HepG2 (cell line): Measurements from ENCODE around the gene FANCL. TPM values are rescaled to one million over a fixed set of nuclear protein-coding genes. Genes with fewer than 3 reads are reported as not detected.

Experiments used
- ELF3 ChIP-seq: IDR thresholded peaks from 2 replicates; pipeline ENCODE4 v1.6.1; 2016; ENCODE audit warnings: missing genetic modification reagents, missing compliant biosample characterization
- KMT2B ChIP-seq: IDR thresholded peaks from 2 replicates; pipeline ENCODE4 v1.6.1; 2016; ENCODE audit warnings: missing genetic modification reagents, missing compliant biosample characterization
- MEIS2 ChIP-seq: sonication (generic); formaldehyde crosslinking; IDR thresholded peaks from 2 replicates; pipeline ENCODE4 v1.9.0; 2021; ENCODE audit warnings: mild to moderate bottlenecking, missing genetic modification reagents
- MIER3 ChIP-seq: IDR thresholded peaks from 2 replicates; pipeline ENCODE4 v1.6.1; 2016; ENCODE audit warnings: missing compliant biosample characterization, borderline replicate concordance
- MIXL1 ChIP-seq: IDR thresholded peaks from 2 replicates; pipeline ENCODE4 v1.6.1; 2016
- MXD4 ChIP-seq: IDR thresholded peaks from 2 replicates; pipeline ENCODE4 v1.6.1; 2016; ENCODE audit warnings: mild to moderate bottlenecking, missing biosample characterization, missing genetic modification reagents
- NFIC ChIP-seq: IDR thresholded peaks from 2 replicates; pipeline ENCODE4 v1.6.1; 2012; ENCODE audit warnings: mild to moderate bottlenecking, low read length, inconsistent platforms
- PHF20 ChIP-seq: sonication (generic); formaldehyde crosslinking; IDR thresholded peaks from 2 replicates; pipeline ENCODE4 v1.5.0; 2020; ENCODE audit warnings: mild to moderate bottlenecking, missing genetic modification reagents
- RARG ChIP-seq: sonication (generic); formaldehyde crosslinking; IDR thresholded peaks from 2 replicates; pipeline ENCODE4 v1.4.0; 2020; ENCODE audit warnings: low read depth, mild to moderate bottlenecking, missing genetic modification reagents
- RBM39 ChIP-seq: fragments of 200-400 bp; formaldehyde crosslinking; IDR thresholded peaks from one replicate; pipeline ENCODE4 v1.6.1; 2018; ENCODE audit warnings: antibody characterized with exemption, mild to moderate bottlenecking, low read depth, low read length; ENCODE audit not compliant: poor library complexity, severe bottlenecking
- SAFB2 ChIP-seq: sonication (generic); formaldehyde crosslinking; IDR thresholded peaks from 2 replicates; pipeline ENCODE4 v1.5.1; 2020; ENCODE audit warnings: missing genetic modification reagents, low read depth, mild to moderate bottlenecking, borderline replicate concordance
- SIX4 ChIP-seq: sonication (generic); formaldehyde crosslinking; IDR thresholded peaks from 2 replicates; pipeline ENCODE4 v1.4.0; 2020; ENCODE audit warnings: missing genetic modification reagents
- SP5 ChIP-seq: IDR thresholded peaks from 2 replicates; pipeline ENCODE4 v1.6.1; 2016; ENCODE audit warnings: low read depth, borderline replicate concordance
- ZFP36L1 ChIP-seq: sonication (generic); formaldehyde crosslinking; IDR thresholded peaks from 2 replicates; pipeline ENCODE4 v1.8.0; 2022; ENCODE audit warnings: mild to moderate bottlenecking, missing genetic modification reagents, moderate library complexity
- ZNF331 ChIP-seq: sonication (generic); formaldehyde crosslinking; IDR thresholded peaks from 2 replicates; pipeline ENCODE4 v1.4.0; 2020; ENCODE audit warnings: missing genetic modification reagents
- ZNF572 ChIP-seq: sonication (generic); formaldehyde crosslinking; IDR thresholded peaks from 2 replicates; pipeline ENCODE4 v1.5.1; 2020; ENCODE audit warnings: mild to moderate bottlenecking, missing genetic modification reagents
- ZNF670 ChIP-seq: sonication (generic); formaldehyde crosslinking; IDR thresholded peaks from 2 replicates; pipeline ENCODE4 v1.8.0; 2022; ENCODE audit warnings: mild to moderate bottlenecking, missing genetic modification reagents, borderline replicate concordance
- ZNF841 ChIP-seq: sonication (generic); formaldehyde crosslinking; IDR thresholded peaks from 2 replicates; pipeline ENCODE4 v1.8.1; 2023; ENCODE audit warnings: missing genetic modification reagents, borderline replicate concordance
- ZNF891 ChIP-seq: sonication (generic); formaldehyde crosslinking; IDR thresholded peaks from 2 replicates; pipeline ENCODE4 v1.5.0; 2020; ENCODE audit warnings: mild to moderate bottlenecking, missing genetic modification reagents
- polyA plus RNA-seq, 8 experiments: library from polyadenylated mRNA; depleted of rRNA in 3 of 8; stranded (reverse) in 7 of 8; unstranded in 1 of 8; fragments of >200 nt; fragmentation: Illumina TruSeq in 4 of 8; extraction: Trizol in 4 of 8; gene quantifications; 2 replicates each; pipeline versions ENCODE4 v1.2.1 to v1.2.3, GENCODE V29; 2011 to 2016; ENCODE audit warnings: low read depth in 4 of 8, missing spikeins in 1 of 8, mixed read lengths in 1 of 8; ENCODE audit not compliant: insufficient read depth in 1 of 8
- total RNA-seq, 5 experiments: library from RNA; depleted of rRNA; stranded (reverse); fragments of >200 nt; fragmentation: Illumina TruSeq; extraction: Trizol; gene quantifications; 2 replicates each; pipeline ENCODE4 v1.2.3, GENCODE V29; 2016; ENCODE audit warnings: low read depth in 1 of 5
- TF ChIP-seq, protein P1 (sequence below): sonication (generic); formaldehyde crosslinking; IDR thresholded peaks from 2 replicates; pipeline ENCODE4 v1.8.0; 2022; ENCODE audit warnings: missing genetic modification reagents, low read depth, mild to moderate bottlenecking, borderline replicate concordance
- TF ChIP-seq, protein P2 (sequence below): sonication (generic); formaldehyde crosslinking; IDR thresholded peaks from 2 replicates; pipeline ENCODE4 v1.8.0; 2022; ENCODE audit warnings: mild to moderate bottlenecking, missing genetic modification reagents
- TF ChIP-seq, protein P3 (sequence below): sonication (generic); formaldehyde crosslinking; IDR thresholded peaks from 2 replicates; pipeline ENCODE4 v1.9.0; 2022; ENCODE audit warnings: missing genetic modification reagents, mild to moderate bottlenecking, borderline replicate concordance
- TF ChIP-seq, protein P4 (sequence below): sonication (generic); formaldehyde crosslinking; IDR thresholded peaks from 2 replicates; pipeline ENCODE4 v1.5.0; 2020; ENCODE audit warnings: mild to moderate bottlenecking, missing genetic modification reagents
- TF ChIP-seq, protein P5 (sequence below): sonication (generic); formaldehyde crosslinking; IDR thresholded peaks from 2 replicates; pipeline ENCODE4 v1.8.1; 2023; ENCODE audit warnings: mild to moderate bottlenecking, inconsistent platforms, moderate library complexity, missing genetic modification reagents, borderline replicate concordance

The FANCL gene
- total and polyA plus RNA-seq, 2 of the 13 experiments (the other 11 are each of a cell fraction or from before 2014, with no cell fraction given): 40.7 to 66.8 TPM

DNA sequence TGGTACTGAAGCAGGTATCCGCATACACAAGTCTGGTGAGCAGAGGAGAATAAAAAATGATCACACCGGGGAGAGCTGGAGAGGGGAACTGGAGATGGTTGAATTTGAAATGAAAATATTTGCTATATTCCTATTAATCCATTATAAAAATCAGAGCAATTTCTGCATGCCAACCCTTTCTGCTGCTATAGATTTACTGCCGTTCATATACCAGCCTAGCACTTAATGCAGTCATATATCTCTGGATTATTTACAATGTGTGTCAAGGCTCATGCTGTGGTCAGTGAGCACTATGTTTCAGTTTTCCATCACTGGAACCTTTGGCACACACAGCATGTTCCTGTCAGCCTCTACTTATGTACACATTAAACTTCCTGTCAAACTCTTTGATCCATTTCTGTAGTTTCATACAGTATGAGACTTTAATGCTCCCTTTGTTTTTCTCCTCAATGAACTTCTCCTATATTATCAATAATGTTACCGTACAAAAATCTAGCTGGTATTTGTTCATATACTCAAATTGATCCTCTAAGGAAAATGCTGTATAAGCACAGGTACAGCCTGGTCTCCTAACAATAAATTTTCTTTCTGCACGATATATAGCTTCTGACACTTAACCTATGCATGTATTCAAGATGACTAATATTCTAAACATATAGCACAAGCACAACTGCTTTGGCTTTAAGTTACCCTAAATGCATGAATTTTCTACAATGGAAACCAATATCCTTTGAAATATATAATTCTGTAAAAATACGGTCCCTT, 36.7 kb downstream of the FANCL start (continued):
- no peak for TF ChIP-seq PHF20 (CRISPR knock-in tag)
- TF ChIP-seq NFIC: peak; percentile 93
- peak; percentile 78 for TF ChIP-seq MIXL1 (CRISPR knock-in tag)
- TF ChIP-seq ZNF891 (CRISPR knock-in tag): no peak
- no peak for TF ChIP-seq ZNF841 (CRISPR knock-in tag)
- TF ChIP-seq MEIS2 (CRISPR knock-in tag): peak; percentile 90
- TF ChIP-seq SIX4: no peak; the same call in 1 of the 2 replicates
- peak; percentile 86 for TF ChIP-seq ELF3 (CRISPR knock-in tag)
- peak; percentile 90 for TF ChIP-seq ZNF331 (CRISPR knock-in tag)
- no peak for TF ChIP-seq SAFB2 (CRISPR knock-in tag)
- no peak for TF ChIP-seq RBM39
- TF ChIP-seq, protein P1, sequence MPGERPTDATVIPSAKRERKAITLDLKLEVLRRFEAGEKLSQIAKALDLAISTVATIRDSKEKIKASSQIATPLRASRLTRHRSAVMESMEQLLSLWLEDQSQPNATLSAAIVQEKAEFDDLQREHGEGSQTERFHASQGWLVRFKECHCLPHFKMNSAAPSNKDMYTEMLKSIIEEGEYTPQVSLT (CRISPR knock-in tag): no peak
- TF ChIP-seq ZNF670 (CRISPR knock-in tag): no peak
- TF ChIP-seq, protein P2, sequence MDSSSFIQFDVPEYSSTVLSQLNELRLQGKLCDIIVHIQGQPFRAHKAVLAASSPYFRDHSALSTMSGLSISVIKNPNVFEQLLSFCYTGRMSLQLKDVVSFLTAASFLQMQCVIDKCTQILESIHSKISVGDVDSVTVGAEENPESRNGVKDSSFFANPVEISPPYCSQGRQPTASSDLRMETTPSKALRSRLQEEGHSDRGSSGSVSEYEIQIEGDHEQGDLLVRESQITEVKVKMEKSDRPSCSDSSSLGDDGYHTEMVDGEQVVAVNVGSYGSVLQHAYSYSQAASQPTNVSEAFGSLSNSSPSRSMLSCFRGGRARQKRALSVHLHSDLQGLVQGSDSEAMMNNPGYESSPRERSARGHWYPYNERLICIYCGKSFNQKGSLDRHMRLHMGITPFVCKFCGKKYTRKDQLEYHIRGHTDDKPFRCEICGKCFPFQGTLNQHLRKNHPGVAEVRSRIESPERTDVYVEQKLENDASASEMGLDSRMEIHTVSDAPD: no peak
- peak; percentile 53; the same call in 1 of the 2 replicates for TF ChIP-seq MXD4 (CRISPR knock-in tag)
- TF ChIP-seq KMT2B (CRISPR knock-in tag): no peak
- peak; percentile 82; the same call in 1 of the 2 replicates for TF ChIP-seq MIER3 (CRISPR knock-in tag)
- TF ChIP-seq, protein P3, sequence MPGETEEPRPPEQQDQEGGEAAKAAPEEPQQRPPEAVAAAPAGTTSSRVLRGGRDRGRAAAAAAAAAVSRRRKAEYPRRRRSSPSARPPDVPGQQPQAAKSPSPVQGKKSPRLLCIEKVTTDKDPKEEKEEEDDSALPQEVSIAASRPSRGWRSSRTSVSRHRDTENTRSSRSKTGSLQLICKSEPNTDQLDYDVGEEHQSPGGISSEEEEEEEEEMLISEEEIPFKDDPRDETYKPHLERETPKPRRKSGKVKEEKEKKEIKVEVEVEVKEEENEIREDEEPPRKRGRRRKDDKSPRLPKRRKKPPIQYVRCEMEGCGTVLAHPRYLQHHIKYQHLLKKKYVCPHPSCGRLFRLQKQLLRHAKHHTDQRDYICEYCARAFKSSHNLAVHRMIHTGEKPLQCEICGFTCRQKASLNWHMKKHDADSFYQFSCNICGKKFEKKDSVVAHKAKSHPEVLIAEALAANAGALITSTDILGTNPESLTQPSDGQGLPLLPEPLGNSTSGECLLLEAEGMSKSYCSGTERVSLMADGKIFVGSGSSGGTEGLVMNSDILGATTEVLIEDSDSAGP (CRISPR knock-in tag): no peak
- TF ChIP-seq SP5 (CRISPR knock-in tag): no peak
- no peak for TF ChIP-seq ZNF572 (CRISPR knock-in tag)
- TF ChIP-seq, protein P4, sequence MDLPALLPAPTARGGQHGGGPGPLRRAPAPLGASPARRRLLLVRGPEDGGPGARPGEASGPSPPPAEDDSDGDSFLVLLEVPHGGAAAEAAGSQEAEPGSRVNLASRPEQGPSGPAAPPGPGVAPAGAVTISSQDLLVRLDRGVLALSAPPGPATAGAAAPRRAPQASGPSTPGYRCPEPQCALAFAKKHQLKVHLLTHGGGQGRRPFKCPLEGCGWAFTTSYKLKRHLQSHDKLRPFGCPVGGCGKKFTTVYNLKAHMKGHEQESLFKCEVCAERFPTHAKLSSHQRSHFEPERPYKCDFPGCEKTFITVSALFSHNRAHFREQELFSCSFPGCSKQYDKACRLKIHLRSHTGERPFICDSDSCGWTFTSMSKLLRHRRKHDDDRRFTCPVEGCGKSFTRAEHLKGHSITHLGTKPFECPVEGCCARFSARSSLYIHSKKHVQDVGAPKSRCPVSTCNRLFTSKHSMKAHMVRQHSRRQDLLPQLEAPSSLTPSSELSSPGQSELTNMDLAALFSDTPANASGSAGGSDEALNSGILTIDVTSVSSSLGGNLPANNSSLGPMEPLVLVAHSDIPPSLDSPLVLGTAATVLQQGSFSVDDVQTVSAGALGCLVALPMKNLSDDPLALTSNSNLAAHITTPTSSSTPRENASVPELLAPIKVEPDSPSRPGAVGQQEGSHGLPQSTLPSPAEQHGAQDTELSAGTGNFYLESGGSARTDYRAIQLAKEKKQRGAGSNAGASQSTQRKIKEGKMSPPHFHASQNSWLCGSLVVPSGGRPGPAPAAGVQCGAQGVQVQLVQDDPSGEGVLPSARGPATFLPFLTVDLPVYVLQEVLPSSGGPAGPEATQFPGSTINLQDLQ (CRISPR knock-in tag): no peak
- TF ChIP-seq, protein P5, sequence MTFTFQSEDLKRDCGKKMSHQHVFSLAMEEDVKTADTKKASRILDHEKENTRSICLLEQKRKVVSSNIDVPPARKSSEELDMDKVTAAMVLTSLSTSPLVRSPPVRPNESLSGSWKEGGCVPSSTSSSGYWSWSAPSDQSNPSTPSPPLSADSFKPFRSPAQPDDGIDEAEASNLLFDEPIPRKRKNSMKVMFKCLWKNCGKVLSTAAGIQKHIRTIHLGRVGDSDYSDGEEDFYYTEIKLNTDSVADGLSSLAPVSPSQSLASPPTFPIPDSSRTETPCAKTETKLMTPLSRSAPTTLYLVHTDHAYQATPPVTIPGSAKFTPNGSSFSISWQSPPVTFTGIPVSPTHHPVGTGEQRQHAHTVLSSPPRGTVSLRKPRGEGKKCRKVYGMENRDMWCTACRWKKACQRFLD (CRISPR knock-in tag): no peak
- no peak for TF ChIP-seq RARG (CRISPR knock-in tag)
- TF ChIP-seq ZFP36L1 (CRISPR knock-in tag): no peak
